ENCODE data around the gene HSD11B1. TPM values are rescaled to one million over a fixed set of nuclear protein-coding genes. Genes with fewer than 3 reads are reported as not detected.

The HSD11B1 gene
- total and polyA plus RNA-seq, 2 donors (not counting 3 experiments of a cell fraction or from before 2014, with no cell fraction given): not detected

- intact Hi-C loops (cut with micrococcal nuclease) (no loop called here), dilution Hi-C loops (cut with MboI; ENCODE audit: extremely low pct_ligation_motif_present, low sequenced_read_pairs) (no loop called here)
- Histone ChIP-seq H3K36me3 (ENCODE audit: control insufficient read depth in 2 of 2, extremely low read depth in 1 of 2, insufficient read depth in 2 of 2, low read length in 2 of 2) (no peaks in the 10 kb centered on the region), H3K9me3 (replicated peaks; ENCODE audit: control insufficient read depth, insufficient read depth, low read length) (no peaks in the 10 kb centered on the region), H4K20me1 (replicated peaks; ENCODE audit: control insufficient read depth, extremely low read depth, insufficient read depth, low read length) (no peaks in the 10 kb centered on the region), H3K4me1 (ENCODE audit: control insufficient read depth, extremely low read depth, insufficient read depth, low read length) (no peaks in the 10 kb centered on the region), H3K79me2 (ENCODE audit: control insufficient read depth, insufficient read depth, low read length) (no peaks in the 10 kb centered on the region), H3K9ac (replicated peaks; ENCODE audit: extremely low read depth, insufficient read depth, low read length) (no peak overlapping the region), H2AFZ (ENCODE audit: low read depth, low read length) (no peak overlapping the region), H3K4me2 (ENCODE audit: insufficient read depth, low read length) (no peak overlapping the region), H3K27ac (ENCODE audit: insufficient read depth, low read depth, low read length) (no peak overlapping the region), H3K27me3 (ENCODE audit: control insufficient read depth in 2 of 2, insufficient read depth in 2 of 2, low read length in 2 of 2) (peaks cover 0 to 10% of the 10 kb centered on the region in 2 experiments), H3K4me3 (replicated peaks in 1 of 3; ENCODE audit: insufficient read depth in 1 of 3, low read depth in 1 of 3, low read length in 3 of 3) (no peak overlapping the region), H3K9me1 (replicated peaks; ENCODE audit: control insufficient read depth, extremely low read depth, insufficient read depth, low read length) (no peaks in the 10 kb centered on the region)
- no peak for TF ChIP-seq JUN (IDR thresholded peaks at IDR 0.05; ENCODE audit: borderline replicate concordance, insufficient read depth, insufficient read length, low read depth)
- no peak for TF ChIP-seq MYC (IDR thresholded peaks at IDR 0.05; ENCODE audit: low read depth, low read length)
- no peak for TF ChIP-seq EZH2 (IDR thresholded peaks at IDR 0.05; ENCODE audit: borderline replicate concordance, low read depth, low read length, severe bottlenecking)
- TF ChIP-seq POLR2AphosphoS5 (IDR thresholded peaks at IDR 0.05; ENCODE audit: insufficient read depth, low read depth, low read length): no peak
- TF ChIP-seq MAX (IDR thresholded peaks at IDR 0.05; ENCODE audit: insufficient read depth, insufficient read length): no peak
- TF ChIP-seq CTCF (IDR thresholded peaks at IDR 0.05; ENCODE audit: extremely low read depth in 1 of 2, insufficient read depth in 1 of 2, low read depth in 1 of 2, low read length in 2 of 2): no peak
- no peak for TF ChIP-seq GATA2 (IDR thresholded peaks at IDR 0.05; ENCODE audit: insufficient read depth, insufficient read length, low read depth, low read length)
- TF ChIP-seq FOS (IDR thresholded peaks at IDR 0.05; ENCODE audit: borderline replicate concordance, insufficient read depth, low read length): no peak
- no peak for TF ChIP-seq POLR2A (IDR thresholded peaks at IDR 0.05; ENCODE audit: low read depth, low read length)
- DNase-seq (ENCODE audit: low read depth, low spot score): no peak
- POLR2A ChIA-PET: no interaction called here
- no peak for FAIRE-seq
- BruUV-seq (replicated peaks): no TSS peak
- CTCF ChIA-PET: interaction anchor here (2.2 to 2.8 kb wide), 2 partner anchors 10 to 161 kb away, joined by 5 to 12 read pairs; no protein-coding TSS in a partner anchor
Measured at GRCh38 chr1:209727286-209727685, 22.6 kb downstream of the HSD11B1 start.

Measured in endothelial cell of umbilical vein (primary cell).